WI38 (cell line): ENCODE measurements around the gene ENTREP3.
"Not testable (repeated sequence)": the region's sequence is repeated elsewhere in the genome, so short reads cannot be mapped to it uniquely, and the experiment has no call there.

Experiments
- H3K4me3 ChIP-seq: 2 replicates; pipeline ENCODE4 v1.5.1; 2011; ENCODE audit warnings: low read depth, mild to moderate bottlenecking, control low read depth, low read length
- TF ChIP-seq, protein P1 (sequence below): IDR thresholded peaks from 2 replicates; pipeline ENCODE4 v1.5.1; 2012; ENCODE audit warnings: low read depth, mild to moderate bottlenecking, control low read depth, low read length

The ENTREP3 gene

DNA sequence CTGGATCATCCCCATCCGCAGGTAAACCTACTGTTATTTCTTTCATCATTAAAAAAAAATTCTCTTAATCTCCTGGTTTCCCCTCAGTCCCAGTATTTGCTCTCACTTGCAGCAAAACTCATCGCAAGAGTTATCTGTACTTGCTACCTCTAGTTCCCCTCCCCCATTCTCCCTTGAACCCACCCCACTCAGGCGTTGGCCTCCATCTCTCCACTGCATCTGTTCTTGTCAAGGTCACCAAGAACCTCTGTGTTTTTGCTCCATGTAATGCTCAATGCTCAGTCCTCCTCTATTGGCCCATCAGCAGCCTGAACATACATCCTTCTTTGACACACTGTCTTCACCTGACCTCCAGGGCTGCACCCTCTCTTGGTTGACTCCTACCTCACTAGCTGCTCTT lies 41.4 kb upstream of the ENTREP3 start:
- no peak overlapping the region for H3K4me3 ChIP-seq
- TF ChIP-seq, protein P1, sequence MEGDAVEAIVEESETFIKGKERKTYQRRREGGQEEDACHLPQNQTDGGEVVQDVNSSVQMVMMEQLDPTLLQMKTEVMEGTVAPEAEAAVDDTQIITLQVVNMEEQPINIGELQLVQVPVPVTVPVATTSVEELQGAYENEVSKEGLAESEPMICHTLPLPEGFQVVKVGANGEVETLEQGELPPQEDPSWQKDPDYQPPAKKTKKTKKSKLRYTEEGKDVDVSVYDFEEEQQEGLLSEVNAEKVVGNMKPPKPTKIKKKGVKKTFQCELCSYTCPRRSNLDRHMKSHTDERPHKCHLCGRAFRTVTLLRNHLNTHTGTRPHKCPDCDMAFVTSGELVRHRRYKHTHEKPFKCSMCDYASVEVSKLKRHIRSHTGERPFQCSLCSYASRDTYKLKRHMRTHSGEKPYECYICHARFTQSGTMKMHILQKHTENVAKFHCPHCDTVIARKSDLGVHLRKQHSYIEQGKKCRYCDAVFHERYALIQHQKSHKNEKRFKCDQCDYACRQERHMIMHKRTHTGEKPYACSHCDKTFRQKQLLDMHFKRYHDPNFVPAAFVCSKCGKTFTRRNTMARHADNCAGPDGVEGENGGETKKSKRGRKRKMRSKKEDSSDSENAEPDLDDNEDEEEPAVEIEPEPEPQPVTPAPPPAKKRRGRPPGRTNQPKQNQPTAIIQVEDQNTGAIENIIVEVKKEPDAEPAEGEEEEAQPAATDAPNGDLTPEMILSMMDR, result no peak

DNA sequence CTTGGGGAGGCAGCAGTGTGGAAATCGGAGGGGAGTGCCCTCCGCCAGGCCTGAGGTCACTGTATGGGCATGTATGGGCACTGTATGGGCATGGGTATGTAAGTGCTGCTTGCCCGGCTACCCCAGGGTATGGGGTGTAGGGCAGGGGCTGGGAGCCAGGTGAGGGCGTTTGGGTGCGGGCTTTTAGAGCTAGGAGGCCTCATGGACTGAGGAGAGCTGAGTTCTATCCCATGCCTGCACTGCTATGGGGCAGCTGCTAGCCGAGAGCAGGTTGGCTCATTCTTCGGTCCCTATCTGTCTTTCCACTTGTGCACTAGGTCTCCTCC lies 40.6 kb upstream of the ENTREP3 start:
- TF ChIP-seq, protein P1, result no peak
- no peak overlapping the region for H3K4me3 ChIP-seq

- TF ChIP-seq, protein P1, result no peak
- no peak overlapping the region for H3K4me3 ChIP-seq
Observed at GRCh38 chr1:155295183-155295941, 40.1 kb upstream of the ENTREP3 start.

GRCh38 chr1:155294520-155295182 lies 39.4 kb upstream of the ENTREP3 start:
- no peak overlapping the region for H3K4me3 ChIP-seq
- TF ChIP-seq, protein P1, result no peak

- no peak overlapping the region for H3K4me3 ChIP-seq
- TF ChIP-seq, protein P1, result no peak
Observed at GRCh38 chr1:155293086-155293749, 37.9 kb upstream of the ENTREP3 start.

GRCh38 chr1:155291006-155291405 lies 35.7 kb upstream of the ENTREP3 start:
- H3K4me3 ChIP-seq, result not testable (repeated sequence)

- TF ChIP-seq, protein P1, result no peak
- no peak overlapping the region for H3K4me3 ChIP-seq
Observed at GRCh38 chr1:155287987-155288543, 32.8 kb upstream of the ENTREP3 start.
